HG03159 (cell line): ENCODE results near the gene PACS1.
"Not testable (repeated sequence)": the region's sequence is repeated elsewhere in the genome, so short reads cannot be mapped to it uniquely, and the experiment has no call there.

Source experiments
- ATAC-seq: cut with Tn5 transposase; IDR thresholded peaks from one replicate; pipeline ENCODE4 v1.9.1; 2021; ENCODE audit warnings: mild to moderate bottlenecking, moderate library complexity; ENCODE audit not compliant: unreplicated experiment

The PACS1 gene

GRCh38 chr11:66266378-66267038 is 196.4 kb downstream of the PACS1 start:
- ATAC-seq: no peak

GRCh38 chr11:66267039-66267378 is 196.9 kb downstream of the PACS1 start:
- no peak for ATAC-seq

- ATAC-seq: peak; percentile 42
Measured at GRCh38 chr11:66267379-66268243, 197.5 kb downstream of the PACS1 start.

GRCh38 chr11:66268244-66268951 is 198.3 kb downstream of the PACS1 start, which contains the start of gene RAB1B:
Gene RAB1B (plus strand): TSS chr11:66268639. CDS start chr11:66268680, 41 bp downstream.
- ATAC-seq: peak; percentile 76

- no peak for ATAC-seq
Measured at GRCh38 chr11:66268952-66269905, 199.2 kb downstream of the PACS1 start.

GRCh38 chr11:66271816-66272215 is 201.7 kb downstream of the PACS1 start:
- ATAC-seq: no peak

GRCh38 chr11:66272596-66272995 is 202.5 kb downstream of the PACS1 start:
- ATAC-seq: no peak

GRCh38 chr11:66274219-66274618 is 204.1 kb downstream of the PACS1 start:
- ATAC-seq: no peak

- no peak for ATAC-seq
Measured at GRCh38 chr11:66275396-66275795, 205.3 kb downstream of the PACS1 start.

GRCh38 chr11:66275984-66276612 is 206.0 kb downstream of the PACS1 start:
- ATAC-seq: no peak

- ATAC-seq: not testable (repeated sequence)
Measured at GRCh38 chr11:66276619-66277018, 206.5 kb downstream of the PACS1 start.

GRCh38 chr11:66277064-66277463 is 207.0 kb downstream of the PACS1 start:
- ATAC-seq: not testable (repeated sequence)

- ATAC-seq: no peak
Measured at GRCh38 chr11:66277471-66278362, 207.6 kb downstream of the PACS1 start, which contains the start of gene CNIH2. Gene CNIH2 (plus strand): TSS chr11:66278175. CDS start chr11:66278457, 282 bp downstream.

GRCh38 chr11:66278363-66279091 is 208.5 kb downstream of the PACS1 start:
- ATAC-seq: no peak

- no peak for ATAC-seq
Measured at GRCh38 chr11:66279092-66279734, 209.1 kb downstream of the PACS1 start.

GRCh38 chr11:66280428-66280827 is 210.4 kb downstream of the PACS1 start:
- ATAC-seq: no peak

GRCh38 chr11:66281001-66281400 is 210.9 kb downstream of the PACS1 start:
- no peak for ATAC-seq
